HG02981 (cell line): ENCODE data around the gene BAIAP2L1.

Experiments used
- ATAC-seq: cut with Tn5 transposase; IDR thresholded peaks from one replicate; pipeline ENCODE4 v1.9.1; 2021; ENCODE audit warnings: mild to moderate bottlenecking, moderate library complexity; ENCODE audit not compliant: unreplicated experiment

Gene BAIAP2L1

DNA sequence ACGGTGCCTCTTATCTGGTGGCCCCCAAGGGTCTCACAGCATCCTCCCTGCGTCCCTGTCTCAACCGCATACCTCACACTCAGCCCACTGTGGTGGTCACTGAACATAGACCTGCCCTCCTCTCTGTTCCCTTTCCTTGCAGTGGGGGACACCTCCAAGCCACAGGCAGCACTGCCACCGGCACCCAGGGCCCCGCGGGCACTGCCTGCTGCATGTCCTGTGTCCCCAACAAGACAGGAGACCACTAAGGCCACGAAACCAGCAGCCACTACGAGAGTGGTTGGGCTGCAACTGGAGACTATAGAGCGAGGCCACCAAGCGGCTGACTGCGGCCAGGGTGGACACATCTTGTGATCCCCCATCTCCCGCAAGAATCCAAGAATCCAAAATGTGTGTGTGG, 104.1 kb downstream of the BAIAP2L1 start:
- ATAC-seq = no peak

DNA sequence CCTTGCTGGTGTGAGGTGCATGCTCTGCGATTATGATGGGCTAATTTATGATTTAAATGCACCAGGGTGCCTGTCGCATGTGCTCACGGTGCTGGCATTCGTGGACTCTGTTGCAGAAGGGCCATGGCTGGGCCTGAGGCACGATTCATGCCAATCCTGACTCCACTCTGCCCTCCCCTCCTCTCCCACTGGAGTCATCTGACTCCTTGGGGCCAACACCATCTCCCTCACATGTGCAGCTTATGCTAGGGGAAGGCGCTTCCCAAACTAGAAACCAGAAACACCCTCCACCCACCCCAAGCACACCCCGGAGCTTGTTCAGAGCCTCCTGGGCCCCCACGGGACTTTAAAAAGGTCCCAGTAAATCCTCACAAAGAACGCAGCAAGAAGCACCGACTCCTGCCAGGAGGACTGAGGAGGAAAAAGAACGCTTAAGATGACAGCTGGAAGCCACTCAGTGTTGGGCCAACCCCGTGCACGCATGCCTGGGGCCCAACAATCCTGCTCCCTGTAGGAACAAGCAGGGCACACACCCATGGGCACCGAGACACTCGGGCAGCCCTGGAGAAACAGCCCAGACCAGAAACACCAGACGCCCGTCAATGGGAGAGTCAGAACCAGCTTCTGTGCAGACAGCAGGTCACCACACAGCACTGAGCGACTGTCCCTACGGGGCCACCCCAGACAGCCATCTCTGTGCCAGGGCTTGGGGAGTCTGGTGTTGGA, 105.3 kb downstream of the BAIAP2L1 start:
- ATAC-seq = no peak

DNA sequence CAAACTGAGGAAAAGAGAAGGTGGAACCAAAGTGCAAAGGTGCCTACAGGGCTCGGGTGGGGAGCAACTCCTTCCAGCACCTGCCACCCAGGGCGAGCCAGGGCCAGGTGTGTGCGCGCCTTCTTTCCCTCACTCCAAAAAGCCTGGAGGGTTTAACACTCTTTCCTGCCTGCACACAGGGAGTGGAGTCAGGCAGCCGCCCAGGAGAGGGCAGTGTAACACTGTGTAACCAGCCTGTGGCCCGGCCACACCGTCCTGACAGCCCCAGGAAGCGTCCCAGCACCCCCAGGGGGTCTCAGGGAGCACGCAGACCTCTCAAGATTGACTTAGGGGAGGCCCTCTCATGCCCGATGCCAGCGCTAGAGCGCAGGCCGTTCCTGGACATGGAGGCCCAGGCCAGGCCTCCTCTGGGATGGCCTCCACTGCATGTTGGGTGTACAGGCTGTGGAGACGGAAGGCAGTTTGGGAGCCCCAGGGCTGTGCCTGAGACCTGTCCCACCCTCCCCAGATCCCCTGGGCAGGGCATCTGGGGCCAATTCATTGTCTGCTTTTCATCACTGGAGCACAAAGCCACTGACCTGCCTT, 106.0 kb downstream of the BAIAP2L1 start:
- ATAC-seq = peak; percentile 72

DNA sequence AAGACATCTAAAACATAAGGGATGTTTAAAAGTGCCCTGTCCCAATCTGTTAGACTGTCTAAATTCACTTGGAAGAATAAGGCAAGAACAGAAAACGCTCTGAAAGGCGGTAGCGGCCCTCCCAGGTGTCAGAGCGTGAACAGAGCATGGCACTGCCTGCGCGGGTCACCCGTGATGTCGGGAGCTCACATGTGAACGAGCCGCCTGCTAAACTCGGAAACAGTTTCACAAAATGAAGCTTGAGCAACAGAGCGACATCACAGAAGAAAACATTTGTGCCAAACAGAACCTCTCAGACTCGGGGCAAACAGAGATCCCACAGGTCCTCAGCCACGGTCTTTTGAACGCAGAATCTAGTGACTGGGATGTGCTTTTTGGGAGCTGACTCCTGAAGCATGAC, 106.6 kb downstream of the BAIAP2L1 start:
- no peak for ATAC-seq

DNA sequence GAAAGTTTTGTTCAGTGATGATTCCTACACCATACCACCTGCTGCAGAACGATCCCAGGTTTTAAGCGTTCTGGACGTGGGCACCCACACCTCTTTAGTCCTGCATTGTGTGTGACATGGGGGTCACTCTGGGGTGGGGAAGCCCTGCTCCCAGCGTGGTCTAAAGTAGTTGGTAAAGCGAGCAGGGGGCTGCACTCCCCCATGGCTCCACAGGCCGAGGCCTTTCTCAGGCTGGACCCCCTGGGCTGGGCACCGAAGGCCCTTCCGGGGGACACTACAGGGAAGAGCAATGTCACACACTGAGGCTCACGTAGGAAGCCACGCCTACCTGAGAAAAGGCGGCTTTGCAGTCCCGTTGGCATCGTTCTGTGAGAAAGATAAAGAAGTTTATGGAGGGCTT, 107.1 kb downstream of the BAIAP2L1 start:
- no peak for ATAC-seq

DNA sequence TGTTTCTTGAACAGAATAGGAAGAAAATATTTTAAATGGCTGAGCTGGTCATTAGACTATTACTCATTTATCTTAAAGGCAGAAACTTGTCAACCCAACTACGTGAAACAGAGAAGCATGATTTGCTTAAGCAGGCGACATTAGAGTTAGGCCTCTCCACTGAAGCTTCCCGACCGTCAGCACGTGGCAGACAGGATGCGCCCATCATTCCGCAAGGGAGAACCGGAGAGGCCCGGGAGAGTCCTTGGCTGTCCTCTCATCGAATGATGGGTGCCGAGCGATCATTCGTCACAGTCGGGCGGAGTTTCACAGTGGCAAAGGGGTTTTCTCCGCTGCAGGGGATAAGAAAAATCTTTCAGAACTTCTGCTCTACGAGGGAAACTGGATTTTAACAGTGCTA, 107.6 kb downstream of the BAIAP2L1 start:
- no peak for ATAC-seq

DNA sequence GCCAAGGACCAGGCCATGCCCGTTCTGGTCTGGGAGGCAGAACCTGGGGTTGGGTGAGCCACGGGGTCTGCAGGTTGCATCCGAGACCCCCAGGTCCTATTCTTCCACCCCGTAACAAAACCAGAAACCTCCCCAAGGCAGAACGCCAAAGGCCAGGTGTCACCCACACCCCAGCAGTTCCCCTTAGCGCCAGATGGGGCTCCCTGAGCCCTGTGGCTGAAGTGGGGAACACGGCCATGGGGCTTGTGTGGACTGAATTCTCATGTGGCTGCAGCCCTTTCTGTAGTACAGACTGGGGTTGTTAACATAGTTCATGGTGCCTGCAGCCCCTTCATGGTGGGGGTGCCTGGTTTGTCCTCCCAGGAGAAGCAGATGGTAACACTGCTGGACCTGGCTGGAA, 109.2 kb downstream of the BAIAP2L1 start:
- no peak for ATAC-seq

DNA sequence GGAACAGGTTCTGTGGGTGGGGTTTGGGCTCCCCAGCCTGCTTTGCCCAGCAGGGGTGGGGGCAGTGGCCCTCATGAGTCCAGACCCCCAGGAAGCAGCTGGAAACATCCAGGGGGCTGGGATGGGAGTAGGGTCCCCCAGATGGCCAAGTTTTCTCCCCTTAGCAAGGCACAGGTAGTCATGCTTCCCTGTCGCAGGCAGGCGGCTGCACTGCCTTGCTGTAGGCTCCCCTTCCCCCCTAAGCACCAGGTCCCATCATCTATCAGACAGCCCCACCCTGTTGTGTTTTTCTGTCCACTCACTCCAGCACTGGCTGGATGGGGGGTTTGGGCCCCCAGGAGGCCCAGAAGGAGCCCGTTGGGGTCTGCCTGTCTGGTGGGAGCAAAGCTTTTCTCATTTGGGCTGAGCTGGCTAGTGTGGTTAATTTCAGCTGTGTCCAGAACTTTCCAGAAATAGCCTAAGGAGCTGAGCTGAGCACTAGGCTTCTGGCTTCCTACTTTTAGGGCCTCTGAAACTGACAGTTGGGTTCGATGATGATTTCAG, 111.5 kb downstream of the BAIAP2L1 start:
- ATAC-seq = no peak

DNA sequence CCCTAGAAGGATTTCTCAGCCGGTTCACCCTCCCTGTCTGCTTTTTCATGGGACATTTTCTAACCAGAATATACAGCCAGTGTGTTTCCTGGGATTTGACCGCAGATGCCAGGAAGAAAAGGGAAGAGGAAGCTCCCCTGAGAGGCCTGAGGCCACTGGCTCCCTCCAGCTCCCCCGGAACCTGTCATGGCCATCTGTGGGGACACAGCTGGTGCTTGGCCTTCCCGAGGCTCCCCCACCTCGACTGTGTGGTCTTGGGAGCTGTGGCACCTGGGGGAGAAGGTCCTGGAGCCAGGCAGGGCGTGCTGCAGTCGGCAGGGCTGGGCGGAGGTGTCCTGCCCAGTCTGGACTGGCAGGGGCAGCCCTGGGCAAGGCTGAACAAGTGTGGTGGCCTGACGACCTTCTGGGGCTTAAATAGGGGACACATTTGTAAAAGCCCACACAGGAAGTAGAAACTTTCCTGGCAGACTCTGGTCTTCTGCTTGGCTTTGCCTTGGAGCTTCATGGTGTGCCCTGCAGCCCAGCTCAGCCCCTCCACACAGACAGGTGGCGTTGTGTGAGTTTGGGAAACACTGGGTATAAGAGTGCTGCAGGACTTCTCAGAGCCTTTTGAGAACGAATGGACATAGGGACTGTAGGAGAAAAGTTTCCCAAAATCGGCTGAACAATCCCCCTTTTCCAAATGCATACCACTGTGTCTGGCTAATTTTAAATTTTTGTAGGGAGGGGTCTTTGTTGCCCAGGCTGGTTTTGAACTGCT, 112.6 kb downstream of the BAIAP2L1 start:
- no peak for ATAC-seq

DNA sequence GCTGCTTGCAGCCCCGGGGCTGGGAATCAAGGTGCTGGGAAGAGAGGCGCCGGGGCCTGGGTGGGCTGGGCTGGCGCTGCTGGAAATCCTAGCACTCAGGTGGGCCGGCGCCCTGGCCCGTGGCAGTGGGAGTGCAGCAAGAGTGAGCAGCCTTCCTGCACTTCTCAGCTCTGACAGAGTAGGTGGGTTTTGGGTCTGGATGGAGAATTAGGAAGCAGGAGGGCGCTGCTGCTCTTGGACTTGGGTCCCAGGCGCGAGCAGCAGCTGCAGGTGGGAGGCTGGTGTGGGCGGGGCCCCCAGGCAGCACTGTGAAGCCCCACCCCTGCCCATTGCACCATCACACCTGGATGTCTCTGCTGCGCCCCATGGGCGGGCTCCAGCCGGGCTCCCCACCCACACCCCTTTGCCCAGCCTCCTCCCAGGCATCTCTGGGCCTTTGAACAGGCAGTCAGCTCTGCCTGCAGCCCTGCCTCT, 113.4 kb downstream of the BAIAP2L1 start:
- no peak for ATAC-seq

DNA sequence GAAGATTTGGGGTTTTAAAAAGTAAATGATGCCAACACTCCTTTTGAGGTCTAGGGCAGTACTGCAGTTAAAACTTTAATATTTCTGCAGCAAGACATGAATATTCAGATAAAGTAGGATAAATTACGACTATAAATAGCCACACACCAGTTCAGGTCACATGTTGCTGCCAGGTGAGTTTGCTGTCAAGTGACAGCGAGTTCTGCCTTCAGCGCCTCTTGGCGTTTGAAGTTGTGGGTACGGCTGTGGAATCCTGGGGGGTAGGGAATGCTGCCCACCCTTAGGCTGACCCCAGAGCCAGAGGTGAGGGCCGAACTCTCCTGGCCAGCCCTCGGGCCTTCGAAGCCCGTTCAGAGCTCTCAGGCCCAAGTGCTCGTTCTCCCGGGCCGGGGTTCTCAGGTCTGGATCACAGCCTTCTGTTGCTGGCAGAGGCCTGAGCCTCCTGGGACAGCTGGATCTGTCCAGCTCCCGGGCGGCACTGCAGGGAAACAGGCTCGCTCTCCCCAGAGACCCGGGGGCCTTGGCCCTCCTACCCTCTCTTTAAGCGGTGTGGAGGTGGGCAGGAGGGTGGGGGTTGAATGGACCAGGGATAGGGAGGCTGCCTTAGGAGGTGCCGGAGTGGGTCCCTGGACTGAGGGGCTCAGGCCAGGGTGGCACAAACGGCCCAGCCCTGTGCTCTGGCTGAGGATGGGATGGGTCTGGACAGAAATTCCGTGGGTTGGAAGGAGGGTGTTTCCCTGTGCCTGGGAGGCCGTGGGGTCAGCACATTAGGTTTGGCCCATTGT, 114.0 kb downstream of the BAIAP2L1 start:
- no peak for ATAC-seq

DNA sequence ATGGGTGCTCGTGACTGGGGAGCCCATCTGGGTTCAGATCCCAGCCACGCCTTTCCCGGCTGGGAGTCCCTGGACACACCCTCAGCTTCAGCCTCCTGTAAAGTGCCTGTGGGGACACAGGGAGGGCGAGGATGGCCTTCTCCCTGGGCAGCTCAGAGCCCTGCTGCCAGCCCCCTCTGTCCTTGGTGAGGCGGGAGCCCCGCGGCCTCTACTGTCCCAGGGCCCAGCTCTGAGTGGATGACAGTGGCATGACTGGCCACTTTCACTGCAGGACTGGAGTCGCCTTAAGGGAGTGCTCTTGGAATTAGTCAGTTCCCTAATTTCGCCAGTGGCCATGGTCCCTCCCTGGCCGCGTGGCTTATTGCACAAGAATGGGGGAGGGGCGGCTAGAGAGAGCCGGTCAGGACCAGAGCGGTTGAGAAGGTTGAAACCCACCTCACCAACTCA, 114.8 kb downstream of the BAIAP2L1 start:
- no peak for ATAC-seq

DNA sequence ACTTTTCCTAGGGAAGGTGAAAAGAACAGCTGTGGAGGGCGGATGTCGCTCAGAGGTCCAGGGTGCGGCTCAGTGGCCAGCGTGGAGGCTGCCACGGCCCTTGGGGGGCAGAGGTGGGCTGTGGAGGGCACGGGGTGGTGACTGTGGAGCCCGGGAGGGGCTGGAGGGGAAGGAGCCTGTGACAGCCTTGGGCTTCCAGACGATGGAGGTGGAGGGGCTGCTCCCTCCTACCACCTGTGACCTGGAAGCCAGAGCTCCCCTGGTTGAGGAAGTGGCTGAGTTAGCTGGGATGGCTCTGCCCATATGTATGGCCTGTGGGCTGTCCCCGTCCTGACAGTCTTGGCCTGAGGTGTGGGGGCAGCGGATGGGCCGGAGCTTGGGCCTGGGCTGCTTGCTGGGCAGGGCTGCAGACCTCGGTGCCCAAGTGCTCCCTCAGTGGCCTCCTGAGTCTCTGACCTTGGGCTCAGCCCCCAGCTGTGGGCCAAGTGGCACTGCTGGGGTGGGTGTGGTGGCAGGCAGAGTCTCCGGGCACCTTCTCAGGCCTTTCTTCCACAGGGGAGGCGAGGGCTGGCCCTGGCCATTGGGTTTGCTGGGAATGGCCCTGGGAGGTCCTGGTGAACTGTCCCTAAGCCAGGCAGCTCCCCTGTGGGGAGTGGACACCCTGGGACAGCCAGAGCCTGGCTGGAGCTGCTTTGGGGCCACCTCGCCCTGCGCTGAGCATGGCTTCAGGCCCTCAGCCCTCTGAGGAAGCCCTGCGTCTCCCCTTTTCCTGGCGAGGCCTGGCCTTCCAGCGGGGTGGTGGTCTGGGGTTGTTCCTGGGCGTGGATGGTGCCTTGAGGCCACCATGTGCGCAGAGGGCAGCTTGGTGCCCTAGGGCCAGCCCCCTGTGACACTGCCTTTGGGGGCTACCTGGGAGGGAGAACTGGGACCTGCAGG, 115.5 kb downstream of the BAIAP2L1 start:
- ATAC-seq = no peak

DNA sequence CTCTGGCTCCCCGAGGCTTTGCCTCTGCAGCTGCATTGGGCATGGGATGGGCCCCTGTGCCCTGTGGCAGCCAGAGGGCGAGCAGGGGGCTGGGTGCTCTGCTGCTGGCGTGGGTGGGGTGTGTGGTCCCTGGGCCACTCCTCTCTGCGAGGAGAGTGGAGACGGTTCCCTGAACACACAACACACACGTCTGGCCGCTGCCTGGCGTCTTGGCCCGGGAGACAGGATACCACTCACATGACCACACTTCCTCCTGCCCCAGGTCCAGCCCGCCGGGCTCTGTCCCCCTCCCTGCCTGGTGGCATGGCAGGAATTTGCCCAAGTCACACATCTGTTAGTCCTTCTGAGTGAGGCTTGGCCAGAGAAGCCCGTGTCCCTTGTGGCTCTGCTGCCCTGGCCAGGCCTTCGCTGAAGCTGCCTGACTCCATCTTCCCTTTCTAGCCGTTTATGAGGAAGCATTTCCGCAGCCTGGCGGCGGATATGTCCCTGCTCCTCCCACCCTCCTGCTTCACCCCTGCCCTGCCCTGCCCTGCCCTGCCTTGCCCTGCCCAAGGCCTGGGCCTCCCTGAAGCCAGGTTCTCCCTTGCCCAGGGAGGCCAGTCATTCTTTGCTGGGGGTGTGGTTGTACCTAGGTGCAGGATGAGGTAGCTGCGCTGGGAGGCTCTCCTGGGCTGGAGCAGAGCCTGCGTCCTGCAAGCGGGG, 116.4 kb downstream of the BAIAP2L1 start:
- ATAC-seq = no peak

DNA sequence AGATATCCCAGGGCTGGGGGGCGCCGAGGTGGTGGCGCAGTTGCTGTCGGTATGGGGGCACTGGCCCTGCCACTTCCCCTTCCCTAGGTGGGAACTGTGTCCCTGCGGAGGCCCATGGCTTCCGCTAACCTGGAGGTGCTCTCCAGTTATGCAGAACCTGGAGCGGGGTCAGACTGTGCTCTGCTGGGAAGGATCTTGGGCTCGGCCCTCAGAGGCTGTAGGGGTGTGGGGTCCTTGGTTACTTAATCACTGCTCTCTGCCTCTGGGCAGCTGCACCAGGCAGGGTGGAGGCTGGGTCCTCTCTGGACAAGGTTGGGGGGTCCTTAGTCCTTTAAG, 117.0 kb downstream of the BAIAP2L1 start:
- ATAC-seq = no peak

DNA sequence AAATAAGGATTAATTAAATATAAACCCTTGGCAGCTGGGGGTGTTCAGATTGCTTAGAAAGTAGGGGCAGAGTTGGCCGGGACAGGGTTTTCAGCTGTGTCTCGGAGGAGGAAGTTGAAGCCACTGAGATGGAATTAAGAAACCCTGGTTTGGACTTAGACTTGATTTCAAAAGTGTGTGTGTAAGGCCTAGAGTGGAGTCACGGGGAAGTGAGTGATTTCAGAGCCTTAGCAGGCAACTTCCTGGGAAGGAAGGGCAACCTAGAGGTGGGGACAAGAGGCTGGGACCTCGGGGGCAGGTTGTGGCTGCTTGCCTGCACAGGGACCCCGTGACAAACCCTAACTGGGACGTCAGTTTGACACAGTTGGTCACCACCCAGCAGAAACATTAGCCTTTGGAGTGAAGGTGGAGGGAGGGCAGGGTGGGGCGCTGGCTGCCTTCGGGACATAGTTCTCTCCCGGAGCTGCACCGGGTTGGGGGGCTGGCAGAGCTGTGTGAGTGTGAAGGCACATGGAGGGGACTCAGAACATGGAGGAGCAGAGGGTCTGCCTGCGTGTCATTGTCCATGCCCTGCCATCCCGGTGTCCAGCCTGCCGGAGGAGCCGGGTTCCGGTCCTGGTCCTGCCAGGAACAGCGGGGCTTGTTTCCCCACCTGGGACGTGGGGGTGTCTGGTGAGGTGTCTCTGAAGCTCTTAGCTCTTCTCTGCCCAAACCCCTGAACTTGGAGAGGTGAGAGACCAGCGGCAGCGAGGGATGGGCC, 117.6 kb downstream of the BAIAP2L1 start:
- no peak for ATAC-seq

DNA sequence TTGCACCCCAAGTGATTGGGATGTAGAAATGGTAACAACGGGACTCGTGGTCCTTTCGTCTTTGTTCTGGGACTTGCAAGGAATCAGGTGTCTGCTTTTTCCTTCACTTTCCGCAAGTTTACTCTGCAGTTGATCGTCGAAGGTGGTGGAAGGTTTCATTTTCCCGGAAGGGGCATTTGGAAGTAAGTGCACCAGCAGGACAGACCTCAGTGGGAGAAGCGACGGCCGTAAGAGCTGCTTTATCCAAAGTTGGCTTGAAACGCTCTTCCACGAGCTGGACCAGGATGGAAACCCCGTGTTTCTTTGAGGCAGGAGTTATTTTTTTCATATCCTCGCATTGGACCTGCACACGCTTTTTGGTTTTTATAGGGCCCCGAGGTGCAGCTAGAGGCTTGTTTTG, 118.2 kb downstream of the BAIAP2L1 start:
- no peak for ATAC-seq

DNA sequence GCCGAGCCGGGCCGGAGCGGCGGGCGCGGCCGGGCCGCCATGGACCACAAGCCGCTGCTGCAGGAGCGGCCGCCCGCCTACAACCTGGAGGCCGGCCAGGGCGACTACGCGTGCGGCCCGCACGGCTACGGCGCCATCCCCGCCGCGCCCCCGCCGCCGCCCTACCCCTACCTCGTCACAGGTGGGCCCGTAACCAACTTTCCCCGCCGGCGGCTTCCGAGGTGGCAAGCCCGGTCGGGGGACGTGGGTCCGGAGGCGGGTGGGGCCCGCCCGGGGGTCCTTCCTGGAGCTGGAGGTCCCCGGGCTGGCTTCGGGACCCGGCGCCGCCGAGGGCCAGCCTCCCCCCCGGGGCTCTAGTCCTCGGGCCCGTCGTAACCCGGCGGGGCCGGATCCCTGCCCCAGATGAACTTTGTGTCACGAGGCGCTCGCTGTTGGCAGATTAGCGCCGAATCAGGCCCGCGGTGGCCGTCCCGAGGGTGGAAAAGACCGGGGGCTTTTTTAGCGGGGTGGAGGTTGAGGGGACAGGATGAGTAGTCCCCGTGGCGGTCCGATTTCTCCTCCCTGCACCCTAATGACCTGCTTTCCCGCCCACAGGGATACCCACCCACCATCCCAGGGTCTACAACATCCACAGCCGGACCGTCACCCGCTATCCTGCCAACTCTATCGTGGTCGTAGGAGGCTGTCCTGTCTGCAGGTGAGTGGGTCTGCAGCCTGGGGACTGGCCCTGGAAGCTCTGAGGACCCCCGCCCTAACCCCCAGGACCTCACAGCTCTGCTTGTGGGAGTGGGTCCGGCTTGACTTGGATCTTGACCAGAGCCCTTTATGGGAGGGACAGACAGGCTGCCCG, 118.9 kb downstream of the BAIAP2L1 start:
- peak; percentile 45 for ATAC-seq
